Nephron (organoid): ENCODE results near the gene GAB4.
A peak's percentile ranks its signal among the peaks of the same experiment; 100 is the strongest.

Source experiments
- H3K27ac Mint-ChIP-seq, 3 experiments: 2 replicates each; pipeline ENCODE4 v1.8.0; 2020; ENCODE audit warnings: mixed read lengths in 3 of 3, mild to moderate bottlenecking in 2 of 3, moderate library complexity in 1 of 3
- H3K27me3 Mint-ChIP-seq: 2 replicates; pipeline ENCODE4 v1.8.0; 2021; ENCODE audit warnings: low read depth, mild to moderate bottlenecking, moderate library complexity, mixed read lengths
- H3K36me3 Mint-ChIP-seq: 2 replicates; pipeline ENCODE4 v1.8.0; 2020; ENCODE audit warnings: low read depth, mixed read lengths
- H3K4me1 Mint-ChIP-seq: 2 replicates; pipeline ENCODE4 v1.8.0; 2020; ENCODE audit warnings: mixed read lengths
- H3K4me3 Mint-ChIP-seq, 3 experiments: 2 replicates each; pipeline ENCODE4 v1.8.0; 2020; ENCODE audit warnings: mild to moderate bottlenecking in 3 of 3, mixed read lengths in 3 of 3, moderate library complexity in 2 of 3
- H3K9me3 Mint-ChIP-seq: 2 replicates; pipeline ENCODE4 v1.8.0; 2020; ENCODE audit warnings: mixed read lengths
- TF ChIP-seq, protein P1 (sequence below), 3 experiments: fragments of 200-600 bp; sonication (generic); IDR thresholded peaks; one replicate each; pipeline ENCODE4 v1.5.0; 2021; ENCODE audit warnings: antibody characterized with exemption in 3 of 3; ENCODE audit not compliant: unreplicated experiment in 3 of 3

The GAB4 gene

DNA sequence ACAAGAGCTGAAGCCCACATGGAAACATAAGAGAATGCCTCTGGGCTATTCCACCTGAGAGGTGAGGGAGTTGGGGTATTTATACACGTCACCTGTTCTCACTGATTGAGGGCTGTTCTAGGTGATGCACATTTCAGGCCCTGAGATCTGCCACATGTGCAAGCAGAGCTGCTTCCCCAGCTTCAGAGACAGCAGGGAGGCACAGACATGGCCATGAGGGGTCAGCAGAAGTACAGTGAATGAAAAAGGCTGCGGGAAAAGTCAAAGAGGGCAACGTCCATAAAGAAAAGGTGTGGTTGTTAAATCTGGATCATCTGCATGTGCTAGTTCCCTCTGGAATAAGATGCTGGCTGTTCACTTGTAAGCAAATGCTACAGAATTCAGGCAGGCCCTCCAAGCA lies 75.4 kb downstream of the GAB4 start:
- Mint-ChIP-seq H3K4me1 (no peaks in the 10 kb centered on the region), H3K27me3 (peaks cover 6% of the 10 kb centered on the region), H3K9me3 (peaks cover 23% of the 10 kb centered on the region), H3K36me3 (no peaks in the 10 kb centered on the region), H3K27ac (no peak overlapping the region), H3K4me3 (no peak overlapping the region)
- TF ChIP-seq, protein P1, sequence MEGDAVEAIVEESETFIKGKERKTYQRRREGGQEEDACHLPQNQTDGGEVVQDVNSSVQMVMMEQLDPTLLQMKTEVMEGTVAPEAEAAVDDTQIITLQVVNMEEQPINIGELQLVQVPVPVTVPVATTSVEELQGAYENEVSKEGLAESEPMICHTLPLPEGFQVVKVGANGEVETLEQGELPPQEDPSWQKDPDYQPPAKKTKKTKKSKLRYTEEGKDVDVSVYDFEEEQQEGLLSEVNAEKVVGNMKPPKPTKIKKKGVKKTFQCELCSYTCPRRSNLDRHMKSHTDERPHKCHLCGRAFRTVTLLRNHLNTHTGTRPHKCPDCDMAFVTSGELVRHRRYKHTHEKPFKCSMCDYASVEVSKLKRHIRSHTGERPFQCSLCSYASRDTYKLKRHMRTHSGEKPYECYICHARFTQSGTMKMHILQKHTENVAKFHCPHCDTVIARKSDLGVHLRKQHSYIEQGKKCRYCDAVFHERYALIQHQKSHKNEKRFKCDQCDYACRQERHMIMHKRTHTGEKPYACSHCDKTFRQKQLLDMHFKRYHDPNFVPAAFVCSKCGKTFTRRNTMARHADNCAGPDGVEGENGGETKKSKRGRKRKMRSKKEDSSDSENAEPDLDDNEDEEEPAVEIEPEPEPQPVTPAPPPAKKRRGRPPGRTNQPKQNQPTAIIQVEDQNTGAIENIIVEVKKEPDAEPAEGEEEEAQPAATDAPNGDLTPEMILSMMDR (IDR thresholded peaks at IDR 0.05; ENCODE audit: unreplicated experiment in 3 of 3), result no peak

- Mint-ChIP-seq H3K36me3 (no peaks in the 10 kb centered on the region), H3K4me1 (no peaks in the 10 kb centered on the region), H3K4me3 (no peak overlapping the region), H3K9me3 (peaks cover 16% of the 10 kb centered on the region), H3K27ac (no peak overlapping the region), H3K27me3 (peaks cover 5% of the 10 kb centered on the region)
- TF ChIP-seq, protein P1 (IDR thresholded peaks at IDR 0.05; ENCODE audit: unreplicated experiment in 3 of 3), result no peak
Measured at GRCh38 chr22:16925407-16925966, 82.5 kb downstream of the GAB4 start.

DNA sequence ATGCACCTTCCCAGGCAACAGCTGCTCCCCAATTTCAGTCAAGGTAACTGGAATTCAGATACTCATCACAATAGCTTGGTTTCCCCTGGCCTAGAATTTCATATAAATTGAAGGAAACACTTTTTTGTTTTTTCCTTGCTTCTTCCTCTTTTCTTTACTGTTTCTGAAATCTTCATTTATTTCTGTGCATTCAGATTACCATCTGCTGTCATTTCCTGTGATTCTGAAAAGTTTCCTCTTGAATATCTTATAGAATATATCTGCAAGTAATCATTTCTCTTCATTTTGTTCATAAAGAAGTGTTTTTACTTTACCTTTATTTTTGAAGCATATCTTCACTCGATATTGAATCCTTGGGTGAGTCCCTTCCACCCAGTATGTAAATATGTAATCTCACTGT lies 85.3 kb downstream of the GAB4 start:
- Mint-ChIP-seq H3K4me3 (no peak overlapping the region), H3K4me1 (no peaks in the 10 kb centered on the region), H3K27ac (no peak overlapping the region), H3K27me3 (peaks cover under 1% of the 10 kb centered on the region), H3K9me3 (peaks cover 5% of the 10 kb centered on the region), H3K36me3 (no peaks in the 10 kb centered on the region)
- TF ChIP-seq, protein P1 (IDR thresholded peaks at IDR 0.05; ENCODE audit: unreplicated experiment in 3 of 3), result no peak

DNA sequence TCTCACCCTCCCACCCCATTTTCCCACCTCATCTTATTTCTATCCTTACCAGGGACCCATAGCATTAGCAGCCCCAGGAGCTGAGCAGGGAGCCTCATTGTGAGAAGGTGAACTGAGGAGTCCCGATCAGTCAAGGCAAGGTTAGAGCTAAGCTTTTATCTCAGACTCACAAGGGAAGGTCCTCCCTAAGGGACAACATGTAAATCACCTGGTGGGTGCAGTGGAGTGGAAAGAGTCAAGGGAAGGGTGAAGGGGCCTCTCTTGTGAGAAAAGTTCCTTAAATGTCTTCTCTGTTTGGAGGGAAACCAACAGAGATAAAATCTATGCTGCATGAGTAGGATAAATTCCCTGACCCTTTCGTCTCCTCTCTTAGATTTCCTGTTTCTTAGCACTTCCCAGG lies 85.9 kb downstream of the GAB4 start:
- TF ChIP-seq, protein P1 (IDR thresholded peaks at IDR 0.05; ENCODE audit: unreplicated experiment in 3 of 3), result no peak
- H3K4me3 Mint-ChIP-seq, result no peak overlapping the region
- H3K27me3 Mint-ChIP-seq, result peaks cover 6% of the 10 kb centered on the region
- no peak overlapping the region for H3K27ac Mint-ChIP-seq
- no peaks in the 10 kb centered on the region for H3K36me3 Mint-ChIP-seq
- H3K9me3 Mint-ChIP-seq, result peaks cover 9% of the 10 kb centered on the region
- H3K4me1 Mint-ChIP-seq, result no peaks in the 10 kb centered on the region

DNA sequence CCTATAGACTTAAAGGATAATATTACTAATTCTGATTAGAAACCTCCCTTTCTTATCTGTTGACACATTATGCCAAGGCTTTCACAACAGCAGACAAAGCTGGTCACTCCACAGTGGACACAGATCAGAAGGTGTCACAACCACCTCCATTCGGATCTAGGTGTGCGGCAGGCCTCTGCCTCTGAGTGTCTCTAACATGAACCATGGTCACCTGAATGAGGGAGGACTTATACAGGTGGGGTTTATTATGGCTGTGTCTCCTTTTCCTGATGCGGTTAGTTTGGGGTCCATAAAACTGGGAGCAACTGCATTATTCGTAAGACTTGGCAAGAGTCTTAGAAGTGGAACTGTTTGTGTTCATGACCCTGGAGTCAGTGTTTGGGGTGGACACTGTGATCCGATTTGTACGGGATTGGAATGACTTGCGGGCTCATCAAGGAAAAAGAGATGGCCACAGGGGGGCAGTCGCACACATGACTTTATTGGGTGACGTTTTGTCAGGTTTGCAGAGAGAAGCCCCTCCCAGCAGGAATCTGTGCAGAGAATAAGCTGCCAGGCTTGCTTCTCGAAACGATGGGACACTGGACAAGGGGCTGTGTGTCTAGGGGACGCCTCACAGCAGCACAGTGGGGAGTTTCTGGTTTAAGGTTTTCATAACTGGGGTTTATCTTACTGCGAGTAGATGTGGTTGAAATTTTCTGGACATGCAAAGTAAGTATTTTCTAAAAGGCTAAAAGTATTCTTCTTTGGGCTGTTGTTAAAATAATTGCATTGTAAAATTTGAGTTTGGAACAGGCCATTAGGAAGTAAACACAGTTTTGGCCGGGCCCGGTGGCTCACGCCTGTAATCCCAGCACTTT lies 90.6 kb downstream of the GAB4 start:
- no peak overlapping the region for H3K27ac Mint-ChIP-seq
- no peaks in the 10 kb centered on the region for H3K36me3 Mint-ChIP-seq
- TF ChIP-seq, protein P1 (IDR thresholded peaks at IDR 0.05; ENCODE audit: unreplicated experiment in 3 of 3), result peak; percentile 20 to 28 (median 25)
- H3K9me3 Mint-ChIP-seq, result peaks cover 5% of the 10 kb centered on the region
- H3K4me1 Mint-ChIP-seq, result no peaks in the 10 kb centered on the region
- H3K4me3 Mint-ChIP-seq, result no peak overlapping the region
- peaks cover 11% of the 10 kb centered on the region for H3K27me3 Mint-ChIP-seq
